HG02642 (cell line): ENCODE measurements around the gene THAP4.

Source experiments
- ATAC-seq: cut with Tn5 transposase; IDR thresholded peaks from one replicate; pipeline ENCODE4 v1.9.1; 2021; ENCODE audit warnings: mild to moderate bottlenecking; ENCODE audit not compliant: unreplicated experiment, poor library complexity

THAP4 gene

GRCh38 chr2:241534701-241535375 lies 102.1 kb downstream of the THAP4 start:
- ATAC-seq = no peak
